Measurements from ENCODE around the gene DNAAF3. TPM values are rescaled to one million over a fixed set of nuclear protein-coding genes. Genes with fewer than 3 reads are reported as not detected.
A peak's percentile ranks its signal among the peaks of the same experiment; 100 is the strongest.

DNAAF3 gene
- total RNA-seq, 1 experiment from 2014 or later: 52.8 TPM

- TF ChIP-seq CTCF (IDR thresholded peaks at IDR 0.05 in 2 of 3, conservative IDR thresholded peaks at IDR 0.05 in 1 of 3; ENCODE audit: borderline replicate concordance in 1 of 3, insufficient read depth in 1 of 3, low read depth in 2 of 3, low read length in 2 of 3): no peak
- no peak for TF ChIP-seq TCF7L2 (IDR thresholded peaks at IDR 0.05; ENCODE audit: borderline replicate concordance, extremely low read depth, insufficient read depth, insufficient read length)
Observed at GRCh38 chr19:55111238-55111831, 55.1 kb downstream of the DNAAF3 start (continued).

GRCh38 chr19:55109527-55110291, 56.7 kb downstream of the DNAAF3 start:
- Histone ChIP-seq H3K4me1 (ENCODE audit: control insufficient read depth in 1 of 2, insufficient read depth in 2 of 2, low read length in 2 of 2) (peaks cover 0 to 3% of the 10 kb centered on the region in 2 experiments; a peak in 1 of 4 replicates), H3K79me2 (ENCODE audit: insufficient read depth, low read length) (peaks cover 38% of the 10 kb centered on the region), H3K9ac (ENCODE audit: low read length) (no peak overlapping the region), H3K4me2 (ENCODE audit: low read length) (no peak overlapping the region), H2AFZ (ENCODE audit: low read depth, low read length, poor library complexity, severe bottlenecking) (no peak overlapping the region), H3K4me3 (replicated peaks in 1 of 2; ENCODE audit: low read depth in 1 of 2, low read length in 2 of 2) (no peak overlapping the region), H3K9me3 (ENCODE audit: control insufficient read depth in 1 of 2, insufficient read depth in 1 of 2, low read depth in 1 of 2, low read length in 2 of 2) (no peaks in the 10 kb centered on the region), H3K27me3 (ENCODE audit: insufficient read depth, low read length) (no peaks in the 10 kb centered on the region), H3K27ac (ENCODE audit: low read depth, low read length) (no peak overlapping the region), H3K9me2 (ENCODE audit: insufficient read depth) (no peaks in the 10 kb centered on the region), H4K20me1 (ENCODE audit: insufficient read depth) (peaks cover 3% of the 10 kb centered on the region; the same call in 1 of the 2 replicates), H3K36me3 (ENCODE audit: control insufficient read depth in 1 of 2, insufficient read depth in 2 of 2, low read length in 2 of 2) (peaks cover 4 to 5% of the 10 kb centered on the region in 2 experiments; a peak in 1 of 4 replicates)
- TF ChIP-seq ZNF274 (IDR thresholded peaks at IDR 0.05; ENCODE audit: low read depth, low read length): no peak
- no peak for TF ChIP-seq YY1 (IDR thresholded peaks at IDR 0.05; ENCODE audit: extremely low read depth, insufficient replicate concordance, low read depth, low read length)
- TF ChIP-seq ZBTB33 (IDR thresholded peaks at IDR 0.05; ENCODE audit: extremely low read depth, insufficient replicate concordance, low read length): no peak
- no peak for TF ChIP-seq ELF1 (IDR thresholded peaks at IDR 0.05; ENCODE audit: borderline replicate concordance, low read depth)
- TF ChIP-seq TCF7L2 (IDR thresholded peaks at IDR 0.05; ENCODE audit: borderline replicate concordance, extremely low read depth, insufficient read depth, insufficient read length): no peak
- no peak for TF ChIP-seq SRF (IDR thresholded peaks at IDR 0.05; ENCODE audit: low read depth)
- no peak for TF ChIP-seq CBX3 (IDR thresholded peaks at IDR 0.05; ENCODE audit: low read depth)
- TF ChIP-seq EZH2phosphoT487 (IDR thresholded peaks at IDR 0.05; ENCODE audit: borderline replicate concordance): no peak
- no peak for TF ChIP-seq CEBPB (IDR thresholded peaks at IDR 0.05; ENCODE audit: low read depth)
- BruUV-seq (replicated peaks): no TSS peak
- RAD21 ChIA-PET (ENCODE audit: low non-redundant PET in 1 of 2, low total read pairs in 2 of 2, uncharacterized antibody in 2 of 2, unreplicated experiment in 2 of 2): no interaction called here
- DNase-seq (ENCODE audit: low read depth, low spot score) (no peak), ATAC-seq (peak; percentile 33; the same call in 1 of the 2 replicates)
- intact Hi-C loops (cut with micrococcal nuclease): no loop called here
- CTCF ChIA-PET: no interaction called here
- POLR2A ChIA-PET: no interaction called here

Data from HCT116 (cell line).